Keratinocyte (primary cell): Measurements from ENCODE around the gene MED25. TPM values are rescaled to one million over a fixed set of nuclear protein-coding genes. Genes with fewer than 3 reads are reported as not detected.

Experiments used
- DNase-seq: peaks from one replicate; pipeline ENCODE4 v3.0.0-alpha.2; 2011; ENCODE audit warnings: low read depth, missing footprints, low spot score
- FAIRE-seq: peaks from 2 replicates; lab custom pipeline; 2011; peaks lifted over from hg19 to GRCh38; lab: Jason Lieb, UNC
- H2AFZ ChIP-seq: 2 replicates; pipeline ENCODE4 v1.6.0; 2012; ENCODE audit warnings: low read length, control low read depth, inconsistent platforms; ENCODE audit not compliant: control insufficient read depth
- H3K27ac ChIP-seq: 2 replicates; pipeline ENCODE4 v1.5.1; 2011; ENCODE audit warnings: low read length; ENCODE audit not compliant: control insufficient read depth, insufficient read depth
- H3K27me3 ChIP-seq: 3 replicates; pipeline ENCODE4 v1.6.0; 2011; ENCODE audit warnings: low read length; ENCODE audit not compliant: control insufficient read depth, insufficient read depth; ENCODE audit errors: extremely low read depth
- H3K36me3 ChIP-seq, 2 experiments: 2 replicates in 1 of 2; 3 replicates in 1 of 2; pipeline ENCODE4 v1.5.1; 2011; ENCODE audit warnings: low read length in 2 of 2, mild to moderate bottlenecking in 1 of 2; ENCODE audit not compliant: control insufficient read depth in 2 of 2, insufficient read depth in 2 of 2; ENCODE audit errors: extremely low read depth in 1 of 2
- H3K4me1 ChIP-seq: 3 replicates; pipeline ENCODE4 v1.5.1; 2011; ENCODE audit warnings: low read length; ENCODE audit not compliant: control insufficient read depth, insufficient read depth; ENCODE audit errors: extremely low read depth
- H3K4me2 ChIP-seq: 3 replicates; pipeline ENCODE4 v1.6.0; 2011; ENCODE audit warnings: low read depth, low read length; ENCODE audit not compliant: control insufficient read depth, insufficient read depth; ENCODE audit errors: extremely low read depth
- H3K4me3 ChIP-seq, 3 experiments: fragments of 200-600 bp in 1 of 3; sonication (generic) in 1 of 3; 2 replicates in 2 of 3; 3 replicates in 1 of 3; pipeline ENCODE4 v1.5.1; 2011 to 2016; ENCODE audit warnings: low read length in 3 of 3, mild to moderate bottlenecking in 3 of 3, control low read depth in 2 of 3, inconsistent platforms in 1 of 3, low read depth in 1 of 3, mixed read lengths in 1 of 3, mixed run types in 1 of 3, moderate library complexity in 1 of 3; ENCODE audit not compliant: control insufficient read depth in 2 of 3, insufficient read depth in 2 of 3; ENCODE audit errors: extremely low read depth in 1 of 3
- H3K79me2 ChIP-seq: 2 replicates; pipeline ENCODE4 v1.6.0; 2012; ENCODE audit warnings: low read length; ENCODE audit not compliant: control insufficient read depth, insufficient read depth
- H3K9ac ChIP-seq: 3 replicates; pipeline ENCODE4 v1.6.0; 2011; ENCODE audit warnings: low read length; ENCODE audit not compliant: control insufficient read depth, insufficient read depth; ENCODE audit errors: extremely low read depth
- H3K9me1 ChIP-seq: 3 replicates; pipeline ENCODE4 v1.6.0; 2011; ENCODE audit warnings: low read length; ENCODE audit not compliant: control insufficient read depth, insufficient read depth; ENCODE audit errors: extremely low read depth
- H3K9me3 ChIP-seq: 2 replicates; pipeline ENCODE4 v1.5.1; 2012; ENCODE audit warnings: low read depth, low read length; ENCODE audit not compliant: control insufficient read depth
- H4K20me1 ChIP-seq: 3 replicates; pipeline ENCODE4 v1.6.0; 2011; ENCODE audit warnings: low read length; ENCODE audit not compliant: control insufficient read depth, insufficient read depth; ENCODE audit errors: extremely low read depth
- EZH2 ChIP-seq: IDR thresholded peaks from one replicate; pipeline ENCODE4 v1.6.1; 2012; ENCODE audit warnings: inconsistent platforms, mild to moderate bottlenecking, low read length, moderate library complexity
- dilution Hi-C: fragments of 300-500 bp; cut with MboI; formaldehyde crosslinking; loops from one replicate; pipeline ENCODE4 v1.7.0; 2020; ENCODE audit warnings: low sequenced_read_pairs; ENCODE audit not compliant: extremely low pct_ligation_motif_present
- polyA plus RNA-seq, 5 experiments: library from polyadenylated mRNA; depleted of rRNA in 3 of 5; stranded (reverse) in 3 of 5; stranded (forward) in 1 of 5; unstranded in 1 of 5; fragments of >200 nt; gene quantifications; 1 replicate in 1 of 5; 2 replicates in 3 of 5; 3 replicates in 1 of 5; pipeline versions ENCODE4 v1.2.1 to v1.2.3, GENCODE V29; 2011 to 2012; ENCODE audit warnings: missing spikeins in 2 of 5, low read depth in 1 of 5, low replicate concordance in 1 of 5
- TF ChIP-seq, protein P1 (sequence below), 3 experiments: IDR thresholded peaks in 1 of 3; conservative IDR thresholded peaks in 1 of 3; optimal IDR thresholded peaks in 1 of 3; 2 replicates in 2 of 3; 3 replicates in 1 of 3; pipeline versions ENCODE3 to v1.5.1; 2011; ENCODE audit warnings: low read length in 3 of 3, mild to moderate bottlenecking in 3 of 3, moderate library complexity in 2 of 3, control low read depth in 1 of 3, inconsistent platforms in 1 of 3; ENCODE audit not compliant: insufficient read depth in 2 of 3; ENCODE audit errors: extremely low read depth in 1 of 3

MED25 gene
- polyA plus RNA-seq, 1 donor (not counting 4 experiments of a cell fraction or from before 2014, with no cell fraction given), result 12.5 TPM

DNA sequence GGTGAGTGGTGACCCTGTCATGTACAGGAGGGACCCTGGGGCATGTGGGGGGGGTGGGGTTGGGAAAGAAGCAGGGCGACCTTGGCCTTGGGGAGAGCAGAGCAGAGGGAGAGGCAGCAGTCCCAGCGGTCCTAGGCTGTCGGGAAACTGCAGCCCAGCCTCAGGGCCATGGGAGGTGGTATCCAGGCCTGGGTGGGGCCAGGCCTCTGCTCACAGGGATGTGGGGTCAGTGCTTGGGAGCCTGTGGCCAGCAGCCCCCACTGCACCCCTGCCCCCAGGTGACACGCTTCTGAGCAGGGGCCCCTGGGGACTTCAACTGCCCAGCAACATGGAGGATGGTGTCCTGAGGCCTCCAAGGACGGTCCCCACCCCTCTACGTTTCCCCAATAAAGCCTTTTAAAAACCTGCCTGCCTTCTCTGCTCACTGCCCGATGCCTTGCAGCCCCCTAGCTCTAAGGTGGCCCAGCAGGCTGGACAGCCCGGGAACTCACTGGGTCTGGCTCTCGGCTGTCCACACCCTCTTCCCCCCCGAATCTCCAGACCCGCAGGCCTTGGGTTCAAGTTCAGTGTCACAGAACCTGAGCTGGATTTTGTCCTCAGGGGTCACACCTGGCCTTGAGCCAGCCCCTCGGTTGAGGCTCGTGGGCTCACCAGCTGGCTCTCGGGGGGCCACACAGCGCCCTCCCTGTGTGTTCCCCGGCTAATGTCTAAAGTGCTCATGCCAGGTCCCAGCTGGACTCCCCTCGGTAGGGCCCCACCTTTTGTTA, 42.4 kb downstream of the MED25 start:
- Histone ChIP-seq H3K27me3 (no peaks in the 10 kb centered on the region), H3K4me3 (no peak overlapping the region), H4K20me1 (peaks cover 11% of the 10 kb centered on the region), H3K27ac (no peak overlapping the region), H3K4me2 (no peak overlapping the region), H3K4me1 (peaks cover 11% of the 10 kb centered on the region), H3K79me2 (peaks cover 24% of the 10 kb centered on the region), H3K9me1 (no peaks in the 10 kb centered on the region), H3K9ac (no peak overlapping the region), H2AFZ (no peak overlapping the region), H3K9me3 (no peaks in the 10 kb centered on the region), H3K36me3 (peaks cover 31 to 52% of the 10 kb centered on the region in 2 experiments)
- DNase-seq (no peak), FAIRE-seq (no peak)
- TF ChIP-seq EZH2, result no peak
- TF ChIP-seq, protein P1, sequence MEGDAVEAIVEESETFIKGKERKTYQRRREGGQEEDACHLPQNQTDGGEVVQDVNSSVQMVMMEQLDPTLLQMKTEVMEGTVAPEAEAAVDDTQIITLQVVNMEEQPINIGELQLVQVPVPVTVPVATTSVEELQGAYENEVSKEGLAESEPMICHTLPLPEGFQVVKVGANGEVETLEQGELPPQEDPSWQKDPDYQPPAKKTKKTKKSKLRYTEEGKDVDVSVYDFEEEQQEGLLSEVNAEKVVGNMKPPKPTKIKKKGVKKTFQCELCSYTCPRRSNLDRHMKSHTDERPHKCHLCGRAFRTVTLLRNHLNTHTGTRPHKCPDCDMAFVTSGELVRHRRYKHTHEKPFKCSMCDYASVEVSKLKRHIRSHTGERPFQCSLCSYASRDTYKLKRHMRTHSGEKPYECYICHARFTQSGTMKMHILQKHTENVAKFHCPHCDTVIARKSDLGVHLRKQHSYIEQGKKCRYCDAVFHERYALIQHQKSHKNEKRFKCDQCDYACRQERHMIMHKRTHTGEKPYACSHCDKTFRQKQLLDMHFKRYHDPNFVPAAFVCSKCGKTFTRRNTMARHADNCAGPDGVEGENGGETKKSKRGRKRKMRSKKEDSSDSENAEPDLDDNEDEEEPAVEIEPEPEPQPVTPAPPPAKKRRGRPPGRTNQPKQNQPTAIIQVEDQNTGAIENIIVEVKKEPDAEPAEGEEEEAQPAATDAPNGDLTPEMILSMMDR (optimal IDR thresholded peaks at IDR 0.05 in 1 of 3, IDR thresholded peaks at IDR 0.05 in 1 of 3, conservative IDR thresholded peaks at IDR 0.05 in 1 of 3; ENCODE audit: extremely low read depth in 1 of 3, insufficient read depth in 2 of 3, low read length in 3 of 3), result no peak
- dilution Hi-C loops, result no loop called here

DNA sequence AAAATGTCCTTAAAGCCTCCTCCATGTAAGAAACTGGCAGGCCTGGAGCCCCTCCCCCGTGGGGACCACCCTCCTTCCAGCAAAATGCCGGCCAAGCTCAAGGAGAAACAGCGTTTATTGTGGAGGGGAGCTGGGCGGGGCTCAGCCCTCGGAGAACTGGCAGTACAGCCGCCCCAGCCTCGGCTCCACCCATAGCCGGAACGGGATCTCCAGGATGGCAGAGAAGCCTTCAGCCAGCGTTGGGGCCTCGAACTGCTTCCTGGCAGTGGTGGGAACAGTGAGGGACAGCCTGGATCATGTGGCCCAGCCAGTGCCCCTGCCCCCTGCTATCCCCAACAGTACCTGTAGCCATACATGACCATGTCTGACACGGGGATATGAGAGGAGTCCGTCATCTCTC, 43.0 kb downstream of the MED25 start:
- peaks cover 29 to 52% of the 10 kb centered on the region in 2 experiments for H3K36me3 ChIP-seq
- H3K79me2 ChIP-seq, result peaks cover 29% of the 10 kb centered on the region
- no peak overlapping the region for H3K27ac ChIP-seq
- no peak overlapping the region for H3K9ac ChIP-seq
- no peak for DNase-seq
- dilution Hi-C loops, result no loop called here
- no peak overlapping the region for H3K4me3 ChIP-seq
- TF ChIP-seq EZH2, result no peak
- FAIRE-seq, result no peak
- no peak overlapping the region for H3K4me2 ChIP-seq
- no peaks in the 10 kb centered on the region for H3K27me3 ChIP-seq
- H2AFZ ChIP-seq, result no peak overlapping the region
- peaks cover 17% of the 10 kb centered on the region for H3K4me1 ChIP-seq
- peaks cover 11% of the 10 kb centered on the region for H4K20me1 ChIP-seq
- no peaks in the 10 kb centered on the region for H3K9me1 ChIP-seq
- no peaks in the 10 kb centered on the region for H3K9me3 ChIP-seq
